ENCODE measurements around the gene LYL1. TPM values are rescaled to one million over a fixed set of nuclear protein-coding genes. Genes with fewer than 3 reads are reported as not detected.

The LYL1 gene
- total and polyA plus RNA-seq, 2 of the 4 experiments (the other 2 are of a cell fraction), result 0.36 to 0.39 TPM

- no peak for DNase-seq
- Histone ChIP-seq H3K9me1 (ENCODE audit: insufficient read depth, low read length) (0 out of 2 replicates have a peak, but pooled peaks cover 4% of the 10 kb centered on the region), H3K23ac (ENCODE audit: low read depth, low read length) (no peak overlapping the region), H3K14ac (replicated peaks; ENCODE audit: low read depth, low read length) (no peak overlapping the region), H2BK15ac (ENCODE audit: low read depth, low read length) (no peak overlapping the region), H3K4me2 (ENCODE audit: low read depth, low read length) (no peak overlapping the region), H3K9ac (ENCODE audit: low read depth, low read length) (no peak overlapping the region), H4K5ac (ENCODE audit: low read depth, low read length) (no peak overlapping the region), H2AK9ac (replicated peaks; ENCODE audit: low read depth, low read length, poor library complexity) (peak overlapping the region; percentile 58), H3K27me3 (ENCODE audit: control insufficient read depth, insufficient read depth, low read length) (no peaks in the 10 kb centered on the region), H2BK20ac (ENCODE audit: low read depth, low read length) (no peak overlapping the region), H2AFZ (replicated peaks; ENCODE audit: low read length, poor library complexity) (peak overlapping the region; percentile 1), H2BK120ac (ENCODE audit: low read depth, low read length) (no peak overlapping the region), H3K79me1 (ENCODE audit: low read depth in 1 of 2, low read length in 2 of 2) (peaks cover 0 to 17% of the 10 kb centered on the region in 2 experiments; a peak in 1 of 4 replicates), H4K20me1 (ENCODE audit: insufficient read depth, low read length) (no peaks in the 10 kb centered on the region; the same call in 1 of the 2 replicates), H3K4ac (ENCODE audit: low read depth, low read length) (no peak overlapping the region), H3K27ac (ENCODE audit: insufficient read depth, low read length) (no peak overlapping the region), H3K36me3 (ENCODE audit: control insufficient read depth, insufficient read depth, low read length) (peaks cover 10% of the 10 kb centered on the region; the same call in 1 of the 2 replicates), H3K18ac (ENCODE audit: low read depth, low read length) (no peak overlapping the region), H3K56ac (ENCODE audit: extremely low read depth, insufficient read depth, low read length) (no peak overlapping the region), H2BK5ac (ENCODE audit: low read depth, low read length, poor library complexity, severe bottlenecking) (no peak overlapping the region), H2AK5ac (ENCODE audit: low read depth, low read length) (no peak overlapping the region), H3K4me1 (ENCODE audit: control insufficient read depth, insufficient read depth, low read length) (peaks cover 12% of the 10 kb centered on the region), H3K4me3 (ENCODE audit: insufficient read depth, low read depth, low read length) (no peak overlapping the region), H4K91ac (ENCODE audit: insufficient read depth, low read depth, low read length) (no peak overlapping the region), H4K8ac (ENCODE audit: low read depth in 2 of 2, low read length in 2 of 2) (no peak overlapping the region), H3K9me3 (ENCODE audit: control insufficient read depth, insufficient read depth, low read length) (no peaks in the 10 kb centered on the region)
- WGBS, 2 experiments (ENCODE audit: extremely low coverage in 2 of 2, insufficient read length in 1 of 2), result 94% methylated on average over 3 of the region's 12 CpGs; no CpG with 5 or more reads in 1 of the 2 experiments
- ATAC-seq (ENCODE audit: low read depth), result no peak
- intact Hi-C loops (cut with micrococcal nuclease) (no loop called here), dilution Hi-C loops (cut with HindIII; ENCODE audit: low sequenced_read_pairs, unreplicated experiment) (no loop called here), in situ Hi-C loops (cut with MboI; ENCODE audit: low sequenced_read_pairs) (no loop called here)
- ChIA-PET POLR2A (ENCODE audit: unreplicated experiment) (no interaction called here), CTCF (no interaction called here)
- TF ChIP-seq NFE2L2 (IDR thresholded peaks at IDR 0.05; ENCODE audit: low read depth, low read length) (no peak), MAFK (IDR thresholded peaks at IDR 0.05; ENCODE audit: low read depth, low read length) (no peak), RFX5 (IDR thresholded peaks at IDR 0.05; ENCODE audit: low read depth, low read length) (no peak), BHLHE40 (IDR thresholded peaks at IDR 0.05; ENCODE audit: low read depth, low read length) (no peak), FOS (IDR thresholded peaks at IDR 0.05; ENCODE audit: low read depth, low read length) (no peak), SMC3 (IDR thresholded peaks at IDR 0.05; ENCODE audit: low read depth, low read length) (no peak), CTCF (conservative IDR thresholded peaks at IDR 0.05; ENCODE audit: low read depth, low read length) (no peak), POLR2A (IDR thresholded peaks at IDR 0.05; ENCODE audit: low read depth, low read length) (no peak), MAZ (IDR thresholded peaks at IDR 0.05; ENCODE audit: borderline replicate concordance, low read depth, low read length) (no peak), USF2 (IDR thresholded peaks at IDR 0.05; ENCODE audit: low read depth, low read length) (no peak)
- BruUV-seq (replicated peaks), result no TSS peak
Measured at GRCh38 chr19:13100031-13100588, 2.5 kb downstream of the LYL1 start.
